Right lobe of liver (tissue), 4 donors: ENCODE measurements around the gene HDLBP.

ENCODE experiments used
- POLR2A ChIP-seq: fragments of 450-650 bp; IDR thresholded peaks from one replicate; pipeline ENCODE4 v1.6.1; 2017; ENCODE audit warnings: antibody characterized with exemption, mild to moderate bottlenecking
- TF ChIP-seq, protein P1 (sequence below), 4 donors: fragments of 200-600 bp in 3 of 4; fragments of 450-650 bp in 1 of 4; IDR thresholded peaks; one replicate each; pipeline versions ENCODE4 v1.5.1 to v1.8.0; 2016 to 2022; ENCODE audit warnings: antibody characterized with exemption in 4 of 4, mild to moderate bottlenecking in 2 of 4
- donor health status: DM: no; HTN: no; CAD: no.
- donor health status: DM: no; HTN: no; CAD: no.
- donor health status: DM: no; HTN: yes; CAD: no.

DNA sequence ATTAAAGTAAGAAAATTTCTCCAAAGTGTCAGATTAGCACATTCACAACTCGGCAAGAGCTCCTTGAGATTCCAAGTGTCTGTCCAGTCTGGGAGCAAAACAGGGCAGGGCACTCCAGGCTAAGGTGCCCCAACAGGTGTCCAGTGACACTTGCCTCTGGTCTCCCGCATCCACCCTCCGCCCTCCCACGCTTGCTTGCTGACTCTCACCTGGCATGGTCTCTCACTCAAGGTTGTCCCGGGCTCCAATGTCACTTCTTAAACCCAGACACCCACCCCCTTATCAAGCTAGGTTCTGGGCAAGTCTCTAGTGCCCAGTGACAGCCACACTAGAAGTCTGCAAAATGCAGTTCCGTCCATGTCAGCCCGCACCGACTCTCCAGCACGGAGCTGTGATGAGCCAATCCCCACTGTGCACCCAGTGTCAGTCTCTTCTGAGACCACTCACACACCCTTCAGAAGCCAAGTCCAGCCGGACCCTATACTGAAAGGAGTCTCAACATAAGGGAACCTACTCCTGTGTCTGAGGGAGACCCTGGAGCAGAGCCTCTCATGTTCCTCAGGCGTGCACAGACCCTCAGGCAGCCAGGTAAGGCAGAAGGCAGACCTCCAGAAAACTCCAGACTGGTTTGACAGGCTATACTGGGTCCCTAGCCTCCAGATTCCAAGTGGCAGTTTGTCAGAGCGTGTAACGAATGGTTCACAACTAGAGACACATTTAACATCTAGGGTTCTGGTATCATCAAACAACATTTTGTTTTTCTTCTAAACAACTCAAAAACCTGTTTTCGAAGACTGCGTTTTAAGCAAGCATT, 45.6 kb downstream of the HDLBP start:
- TF ChIP-seq, protein P1, sequence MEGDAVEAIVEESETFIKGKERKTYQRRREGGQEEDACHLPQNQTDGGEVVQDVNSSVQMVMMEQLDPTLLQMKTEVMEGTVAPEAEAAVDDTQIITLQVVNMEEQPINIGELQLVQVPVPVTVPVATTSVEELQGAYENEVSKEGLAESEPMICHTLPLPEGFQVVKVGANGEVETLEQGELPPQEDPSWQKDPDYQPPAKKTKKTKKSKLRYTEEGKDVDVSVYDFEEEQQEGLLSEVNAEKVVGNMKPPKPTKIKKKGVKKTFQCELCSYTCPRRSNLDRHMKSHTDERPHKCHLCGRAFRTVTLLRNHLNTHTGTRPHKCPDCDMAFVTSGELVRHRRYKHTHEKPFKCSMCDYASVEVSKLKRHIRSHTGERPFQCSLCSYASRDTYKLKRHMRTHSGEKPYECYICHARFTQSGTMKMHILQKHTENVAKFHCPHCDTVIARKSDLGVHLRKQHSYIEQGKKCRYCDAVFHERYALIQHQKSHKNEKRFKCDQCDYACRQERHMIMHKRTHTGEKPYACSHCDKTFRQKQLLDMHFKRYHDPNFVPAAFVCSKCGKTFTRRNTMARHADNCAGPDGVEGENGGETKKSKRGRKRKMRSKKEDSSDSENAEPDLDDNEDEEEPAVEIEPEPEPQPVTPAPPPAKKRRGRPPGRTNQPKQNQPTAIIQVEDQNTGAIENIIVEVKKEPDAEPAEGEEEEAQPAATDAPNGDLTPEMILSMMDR (IDR thresholded peaks at IDR 0.05), result no peak
- TF ChIP-seq POLR2A, result no peak
